Caco-2 (cell line): ENCODE measurements around the gene PELI2. TPM values are rescaled to one million over a fixed set of nuclear protein-coding genes. Genes with fewer than 3 reads are reported as not detected.

Source experiments
- BruUV-seq: library from RNA; stranded (reverse); fragments of 400-500 nt; replicated peaks from 2 replicates; lab custom pipeline; 2021; lab: Mats Ljungman, UMichigan
- CTCF ChIA-PET: fragments of 300-600 bp; sonication (Branson Sonifier 250); formaldehyde crosslinking; loops from one replicate; lab custom pipeline; 2022; ENCODE audit warnings: antibody characterized with exemption; lab: Charles Lee
- POLR2A ChIA-PET: fragments of 300-600 bp; sonication (Branson Sonifier 250); formaldehyde crosslinking; loops from one replicate; lab custom pipeline; 2022; ENCODE audit warnings: antibody characterized with exemption; lab: Charles Lee
- DNase-seq, 2 experiments: peaks; one replicate each; pipeline versions ENCODE4 v3.0.0 to v3.0.0-alpha.2; 2020 to 2022
- H3K27me3 ChIP-seq: replicated peaks from 2 replicates; pipeline ENCODE4 v1.6.0; 2011; ENCODE audit warnings: low read length; ENCODE audit not compliant: control insufficient read depth, insufficient read depth
- H3K36me3 ChIP-seq: 2 replicates; pipeline ENCODE4 v1.5.1; 2011; ENCODE audit warnings: low read length; ENCODE audit not compliant: control insufficient read depth, insufficient read depth
- H3K4me1 ChIP-seq: fragments of 250-450 bp; sonication (Bioruptor Pico); 2 replicates; pipeline ENCODE4 v1.5.1; 2020; ENCODE audit warnings: mild to moderate bottlenecking
- H3K4me3 ChIP-seq: 2 replicates; pipeline ENCODE4 v1.5.1; 2011; ENCODE audit warnings: low read depth, mild to moderate bottlenecking, control low read depth, low read length
- H3K9me3 ChIP-seq: fragments of 250-450 bp; sonication (Bioruptor Pico); 2 replicates; pipeline ENCODE4 v1.5.1; 2020; ENCODE audit warnings: mild to moderate bottlenecking, moderate library complexity
- H3K27ac Mint-ChIP-seq: one replicate; pipeline ENCODE4 v1.8.0; 2022; ENCODE audit warnings: mixed read lengths; ENCODE audit not compliant: unreplicated experiment
- H3K27me3 Mint-ChIP-seq: one replicate; pipeline ENCODE4 v1.8.0; 2022; ENCODE audit warnings: mixed read lengths; ENCODE audit not compliant: insufficient read depth, unreplicated experiment
- H3K36me3 Mint-ChIP-seq: one replicate; pipeline ENCODE4 v1.8.0; 2022; ENCODE audit warnings: mild to moderate bottlenecking, mixed read lengths; ENCODE audit not compliant: insufficient read depth, unreplicated experiment
- H3K4me1 Mint-ChIP-seq: one replicate; pipeline ENCODE4 v1.8.0; 2022; ENCODE audit warnings: low read depth, mixed read lengths; ENCODE audit not compliant: unreplicated experiment
- H3K4me3 Mint-ChIP-seq: one replicate; pipeline ENCODE4 v1.8.0; 2022; ENCODE audit warnings: mild to moderate bottlenecking, moderate library complexity, mixed read lengths; ENCODE audit not compliant: unreplicated experiment
- H3K9me3 Mint-ChIP-seq: one replicate; pipeline ENCODE4 v1.8.0; 2022; ENCODE audit warnings: mixed read lengths; ENCODE audit not compliant: unreplicated experiment
- CTCF ChIP-seq, 2 experiments: fragments of 200-600 bp in 1 of 2; IDR thresholded peaks; 1 replicate in 1 of 2; 2 replicates in 1 of 2; pipeline versions ENCODE4 v1.5.1 to v1.8.0; 2011 to 2022; ENCODE audit warnings: antibody characterized with exemption in 1 of 2, control low read depth in 1 of 2, inconsistent platforms in 1 of 2, low read depth in 1 of 2, low read length in 1 of 2, mild to moderate bottlenecking in 1 of 2, moderate library complexity in 1 of 2; ENCODE audit not compliant: insufficient read depth in 1 of 2, severe bottlenecking in 1 of 2, unreplicated experiment in 1 of 2
- intact Hi-C: fragments of 100-400 bp; cut with micrococcal nuclease; formaldehyde crosslinking; loops from one replicate; pipeline ENCODE4 v1.10.0; 2022; ENCODE audit not compliant: unreplicated experiment
- total RNA-seq: library from RNA; stranded (reverse); gene quantifications from 2 replicates; pipeline ENCODE4 v1.2.3, GENCODE V29; 2022

The PELI2 gene
- total RNA-seq, 1 experiment from 2014 or later, result 8.5 TPM

GRCh38 chr14:56180754-56181542 is 62.7 kb downstream of the PELI2 start:
- Histone ChIP-seq H3K36me3 (no peaks in the 10 kb centered on the region), H3K4me1 (no peaks in the 10 kb centered on the region), H3K27me3 (no peaks in the 10 kb centered on the region), H3K4me3 (no peak overlapping the region), H3K9me3 (no peaks in the 10 kb centered on the region)
- no peaks in the 10 kb centered on the region for H3K9me3 Mint-ChIP-seq
- H3K4me3 Mint-ChIP-seq, result no peak overlapping the region
- intact Hi-C loops, result no loop called here
- TF ChIP-seq CTCF (IDR thresholded peaks at IDR 0.05; ENCODE audit: insufficient read depth in 1 of 2, low read depth in 1 of 2, low read length in 1 of 2, severe bottlenecking in 1 of 2, unreplicated experiment in 1 of 2), result no peak
- no peak overlapping the region for H3K27ac Mint-ChIP-seq
- no peak for DNase-seq
- no peaks in the 10 kb centered on the region for H3K36me3 Mint-ChIP-seq
- no TSS peak for BruUV-seq
- H3K4me1 Mint-ChIP-seq, result no peaks in the 10 kb centered on the region
- ChIA-PET POLR2A (no interaction called here), CTCF (no interaction called here)
- H3K27me3 Mint-ChIP-seq, result no peaks in the 10 kb centered on the region

GRCh38 chr14:56181681-56182085 is 63.5 kb downstream of the PELI2 start:
- ChIA-PET POLR2A (no interaction called here), CTCF (no interaction called here)
- H3K27me3 Mint-ChIP-seq, result no peaks in the 10 kb centered on the region
- no peak overlapping the region for H3K4me3 Mint-ChIP-seq
- H3K27me3 ChIP-seq, result no peaks in the 10 kb centered on the region
- no peaks in the 10 kb centered on the region for H3K4me1 ChIP-seq
- H3K4me1 Mint-ChIP-seq, result no peaks in the 10 kb centered on the region
- no peak for DNase-seq
- H3K36me3 ChIP-seq, result no peaks in the 10 kb centered on the region
- no peaks in the 10 kb centered on the region for H3K36me3 Mint-ChIP-seq
- no peak overlapping the region for H3K4me3 ChIP-seq
- no peak overlapping the region for H3K27ac Mint-ChIP-seq
- H3K9me3 ChIP-seq, result no peaks in the 10 kb centered on the region
- no TSS peak for BruUV-seq
- H3K9me3 Mint-ChIP-seq, result no peaks in the 10 kb centered on the region
- intact Hi-C loops, result no loop called here
- TF ChIP-seq CTCF (IDR thresholded peaks at IDR 0.05; ENCODE audit: insufficient read depth in 1 of 2, low read depth in 1 of 2, low read length in 1 of 2, severe bottlenecking in 1 of 2, unreplicated experiment in 1 of 2), result no peak

GRCh38 chr14:56182410-56182809 is 64.2 kb downstream of the PELI2 start:
- intact Hi-C loops, result no loop called here
- Histone ChIP-seq H3K4me1 (no peaks in the 10 kb centered on the region), H3K27me3 (no peaks in the 10 kb centered on the region), H3K9me3 (no peaks in the 10 kb centered on the region), H3K36me3 (no peaks in the 10 kb centered on the region), H3K4me3 (no peak overlapping the region)
- no peak for DNase-seq
- Mint-ChIP-seq H3K4me1 (no peaks in the 10 kb centered on the region), H3K27ac (no peak overlapping the region), H3K36me3 (no peaks in the 10 kb centered on the region), H3K9me3 (no peaks in the 10 kb centered on the region), H3K27me3 (no peaks in the 10 kb centered on the region), H3K4me3 (no peak overlapping the region)
- POLR2A ChIA-PET, result no interaction called here
- no TSS peak for BruUV-seq
- CTCF ChIA-PET, result interaction anchor here (0.6 kb wide), 1 partner anchor 224 kb away, joined by 5 read pairs; no protein-coding TSS in a partner anchor
- no peak for TF ChIP-seq CTCF (IDR thresholded peaks at IDR 0.05; ENCODE audit: insufficient read depth in 1 of 2, low read depth in 1 of 2, low read length in 1 of 2, severe bottlenecking in 1 of 2, unreplicated experiment in 1 of 2)
